ENCODE measurements around the gene ABCA2. TPM values are rescaled to one million over a fixed set of nuclear protein-coding genes. Genes with fewer than 3 reads are reported as not detected.

Gene ABCA2
- total and polyA plus RNA-seq, 9 of the 15 experiments (the other 6 are each of a cell fraction or from before 2014, with no cell fraction given): 0.69 to 16.3 (median 6.1) TPM; not detected in 2

- Histone ChIP-seq H4K20me1 (replicated peaks; ENCODE audit: control insufficient read depth, insufficient read depth, low read length) (peaks cover 26% of the 10 kb centered on the region; the same call in 1 of the 2 replicates), H2AFZ (ENCODE audit: low read depth, low read length) (0 out of 2 replicates have a peak overlapping the region, but pooled peaks have one; percentile 23), H3K27me3 (ENCODE audit: control insufficient read depth in 2 of 2, insufficient read depth in 2 of 2, low read length in 2 of 2) (peaks cover 7 to 61% of the 10 kb centered on the region in 2 experiments; a peak in 4 of 5 replicates), H3K9me1 (ENCODE audit: control insufficient read depth, insufficient read depth, low read length) (no peaks in the 10 kb centered on the region), H3K4me3 (no peak overlapping the region), H3K9me3 (replicated peaks; ENCODE audit: control insufficient read depth, insufficient read depth, low read depth, low read length) (no peaks in the 10 kb centered on the region), H3K9ac (ENCODE audit: insufficient read depth in 1 of 2, low read depth in 2 of 2, low read length in 2 of 2) (peak overlapping the region in 1 of 2 experiments; percentile 65; a peak in 2 of 4 replicates), H3K27ac (ENCODE audit: extremely low read depth, low read depth, low read length) (no peak overlapping the region), H3K79me2 (ENCODE audit: control insufficient read depth, insufficient read depth, low read length) (no peaks in the 10 kb centered on the region), H3K36me3 (ENCODE audit: control insufficient read depth, insufficient read depth, low read length) (no peaks in the 10 kb centered on the region), H3K4me2 (ENCODE audit: insufficient read depth, low read length) (no peak overlapping the region), H3K4me1 (replicated peaks in 1 of 2; ENCODE audit: control insufficient read depth in 2 of 2, insufficient read depth in 2 of 2, low read length in 2 of 2) (peaks cover 0 to 73% of the 10 kb centered on the region in 2 experiments; a peak in 4 of 5 replicates)
- FAIRE-seq: no peak
- WGBS (ENCODE audit: insufficient coverage, low coverage, missing lambda C conversion rate): 24% methylated on average over 23 of the region's 36 CpGs
- TF ChIP-seq HMGXB4 (CRISPR knock-in tag; IDR thresholded peaks at IDR 0.05) (no peak), HOMEZ (CRISPR knock-in tag; IDR thresholded peaks at IDR 0.05) (no peak), ELF1 (tag; IDR thresholded peaks at IDR 0.05) (peak; percentile 59; the same call in 1 of the 2 replicates), ZNF408 (CRISPR knock-in tag; IDR thresholded peaks at IDR 0.05; ENCODE audit: low read depth) (no peak), CTCFL (IDR thresholded peaks at IDR 0.05; ENCODE audit: borderline replicate concordance, insufficient read depth, low read depth, low read length, poor library complexity, severe bottlenecking) (no peak)
- BruUV-seq (replicated peaks): no TSS peak
- peak in 2 of 4 experiments; percentile 45 to 46 for DNase-seq (ENCODE audit: extremely low read depth in 1 of 4, low spot score in 3 of 4)
- POLR2A ChIA-PET: interaction anchor here (0.6 to 0.7 kb wide), 2 partner anchors 112 to 195 kb away, joined by 3 read pairs; no protein-coding TSS in a partner anchor
- intact Hi-C loops (cut with micrococcal nuclease): no loop called here
- in situ Hi-C loops (cut with MboI): no loop called here
- ATAC-seq: peak; percentile 35
- CTCF ChIA-PET (ENCODE audit: low intra/inter-chr PET ratio): no interaction called here
Observed at GRCh38 chr9:137042751-137043727, 15.0 kb upstream of the ABCA2 start.
